Measurements from ENCODE around the gene DMRTC2. TPM values are rescaled to one million over a fixed set of nuclear protein-coding genes. Genes with fewer than 3 reads are reported as not detected.

Gene DMRTC2
- total and polyA plus RNA-seq, 9 of the 15 experiments (the other 6 are each of a cell fraction or from before 2014, with no cell fraction given): 0.03 TPM; not detected in 8

DNA sequence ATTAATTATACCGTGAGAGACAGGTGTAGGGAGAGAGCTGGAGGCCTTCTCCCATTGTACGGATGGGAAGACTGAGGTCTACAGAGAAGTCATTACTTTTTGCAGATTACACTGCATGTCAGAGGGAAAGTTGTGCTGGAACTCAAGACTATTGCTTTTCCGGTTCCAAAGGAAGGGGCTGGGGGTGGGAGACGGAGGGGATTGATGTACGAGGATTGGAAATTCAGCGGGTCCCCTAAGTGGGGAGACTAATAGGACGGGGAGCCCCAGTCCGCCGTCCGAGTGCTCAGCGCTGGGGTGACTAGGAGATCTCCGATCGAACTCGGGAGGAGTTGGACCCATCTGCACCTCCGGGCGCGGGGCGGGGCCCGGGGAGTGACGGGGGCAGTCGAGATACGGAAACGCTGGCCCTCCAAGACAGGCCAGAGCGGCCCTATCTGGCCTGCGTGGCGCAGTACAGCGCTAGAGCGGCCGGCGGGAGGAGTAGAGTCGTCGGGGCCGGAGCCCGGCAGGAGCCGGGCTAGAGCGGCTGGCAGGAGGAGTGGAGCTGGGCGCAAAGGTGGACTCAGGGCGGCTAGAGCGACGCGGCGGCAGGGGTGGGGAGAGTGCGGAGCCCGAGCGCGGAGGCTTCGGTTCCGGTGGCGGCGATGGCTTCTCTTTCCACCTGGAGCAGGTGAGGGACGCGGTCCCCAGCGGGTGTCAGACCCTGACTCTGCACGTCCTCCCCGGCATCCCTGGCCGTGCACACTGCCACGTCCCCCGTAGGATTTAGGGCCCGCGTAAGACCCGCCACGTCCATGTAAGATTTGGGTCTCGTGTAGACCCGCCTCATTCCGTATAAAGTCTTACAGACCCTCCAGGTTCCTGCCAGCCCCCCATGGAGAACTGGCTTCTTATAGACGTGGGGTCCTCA, 39.2 kb downstream of the DMRTC2 start (continued):
- peak; percentile 82 for TF ChIP-seq VEZF1 (CRISPR knock-in tag; IDR thresholded peaks at IDR 0.05)
- TF ChIP-seq MED1 (CRISPR knock-in tag; IDR thresholded peaks at IDR 0.05; ENCODE audit: borderline replicate concordance): no peak
- no peak for TF ChIP-seq ILF3 (IDR thresholded peaks at IDR 0.05; ENCODE audit: borderline replicate concordance)
- TF ChIP-seq ARNT (IDR thresholded peaks at IDR 0.05): peak in 1 of 2 experiments; percentile 70; a peak in 1 of 4 replicates
- TF ChIP-seq, protein P1, sequence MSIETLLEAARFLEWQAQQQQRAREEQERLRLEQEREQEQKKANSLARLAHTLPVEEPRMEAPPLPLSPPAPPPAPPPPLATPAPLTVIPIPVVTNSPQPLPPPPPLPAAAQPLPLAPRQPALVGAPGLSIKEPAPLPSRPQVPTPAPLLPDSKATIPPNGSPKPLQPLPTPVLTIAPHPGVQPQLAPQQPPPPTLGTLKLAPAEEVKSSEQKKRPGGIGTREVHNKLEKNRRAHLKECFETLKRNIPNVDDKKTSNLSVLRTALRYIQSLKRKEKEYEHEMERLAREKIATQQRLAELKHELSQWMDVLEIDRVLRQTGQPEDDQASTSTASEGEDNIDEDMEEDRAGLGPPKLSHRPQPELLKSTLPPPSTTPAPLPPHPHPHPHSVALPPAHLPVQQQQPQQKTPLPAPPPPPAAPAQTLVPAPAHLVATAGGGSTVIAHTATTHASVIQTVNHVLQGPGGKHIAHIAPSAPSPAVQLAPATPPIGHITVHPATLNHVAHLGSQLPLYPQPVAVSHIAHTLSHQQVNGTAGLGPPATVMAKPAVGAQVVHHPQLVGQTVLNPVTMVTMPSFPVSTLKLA (conservative IDR thresholded peaks at IDR 0.05): peak; percentile 73 to 88
- TF ChIP-seq ATF7 (IDR thresholded peaks at IDR 0.05): peak; percentile 77
- TF ChIP-seq TAF7 (tag; IDR thresholded peaks at IDR 0.05): no peak
- no peak for TF ChIP-seq GATAD2A (IDR thresholded peaks at IDR 0.05)
- peak; percentile 97 to 99 for TF ChIP-seq KDM1A (IDR thresholded peaks at IDR 0.05)
- no peak; the same call in 1 of the 2 replicates for TF ChIP-seq THAP7 (CRISPR knock-in tag; IDR thresholded peaks at IDR 0.05)
- no peak for TF ChIP-seq LCOR (CRISPR knock-in tag; IDR thresholded peaks at IDR 0.05)
- 0 out of 2 replicates have a peak, but pooled peaks have one; percentile 22 for TF ChIP-seq ZNF12 (CRISPR knock-in tag; IDR thresholded peaks at IDR 0.05)
- TF ChIP-seq NCOA2 (IDR thresholded peaks at IDR 0.05; ENCODE audit: partially characterized antibody in 2 of 2): no peak
- TF ChIP-seq ZNF766 (CRISPR knock-in tag; conservative IDR thresholded peaks at IDR 0.05): peak; percentile 60; the same call in 1 of the 2 replicates
- no peak for TF ChIP-seq CHD1 (IDR thresholded peaks at IDR 0.05; ENCODE audit: low read length)
- TF ChIP-seq U2AF2 (optimal IDR thresholded peaks at IDR 0.05; ENCODE audit: low read depth, low read length): no peak
- TF ChIP-seq ZNF717 (CRISPR knock-in tag; IDR thresholded peaks at IDR 0.05): 0 out of 2 replicates have a peak, but pooled peaks have one; percentile 39
- no peak for TF ChIP-seq MTF1 (CRISPR knock-in tag; IDR thresholded peaks at IDR 0.05; ENCODE audit: borderline replicate concordance)
- TF ChIP-seq MCM5 (IDR thresholded peaks at IDR 0.05; ENCODE audit: low read depth): no peak
- no peak for TF ChIP-seq MCM7 (IDR thresholded peaks at IDR 0.05)
- TF ChIP-seq C11orf30 (IDR thresholded peaks at IDR 0.05; ENCODE audit: low read depth): peak; percentile 87
- TF ChIP-seq MBD2 (IDR thresholded peaks at IDR 0.05; ENCODE audit: borderline replicate concordance, low read depth): peak; percentile 77
- no peak; the same call in 1 of the 2 replicates for TF ChIP-seq ZBTB7A (IDR thresholded peaks at IDR 0.05; ENCODE audit: borderline replicate concordance, control insufficient read depth, low read depth, low read length)
- TF ChIP-seq ZNF134 (CRISPR knock-in tag; conservative IDR thresholded peaks at IDR 0.05): no peak
- TF ChIP-seq ZNF436 (CRISPR knock-in tag; IDR thresholded peaks at IDR 0.05): no peak
- no peak for TF ChIP-seq HMG20A (CRISPR knock-in tag; conservative IDR thresholded peaks at IDR 0.05)
- peak; percentile 54; a peak in 3 of 4 replicates for TF ChIP-seq SIN3A (IDR thresholded peaks at IDR 0.05; ENCODE audit: borderline replicate concordance in 2 of 2, control insufficient read depth in 1 of 2, low read depth in 2 of 2, low read length in 2 of 2)
